ENCODE data around the gene ATP8B1. TPM values are rescaled to one million over a fixed set of nuclear protein-coding genes. Genes with fewer than 3 reads are reported as not detected.

The ATP8B1 gene
- total RNA-seq, 1 experiment from 2014 or later = 5.6 TPM

DNA sequence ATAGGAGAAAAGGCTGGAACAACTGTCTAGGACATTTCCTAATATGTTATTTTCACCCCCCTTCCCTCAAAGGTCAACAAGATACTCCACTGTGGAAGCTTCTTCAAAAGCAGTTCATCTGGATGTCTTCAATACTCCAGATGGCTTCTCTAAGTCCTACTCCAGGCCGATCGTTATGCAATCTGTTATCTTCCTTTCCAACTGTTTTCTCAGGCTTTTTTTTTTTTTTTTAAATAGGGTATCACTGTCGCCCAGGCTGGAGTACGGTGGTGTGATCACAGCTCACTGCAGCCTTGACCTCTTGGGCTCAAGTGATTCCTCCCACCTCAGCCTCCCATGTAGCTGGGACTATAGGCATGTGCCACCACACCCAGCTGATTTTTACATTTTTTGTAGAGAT, 26.3 kb downstream of the ATP8B1 start:
- POLR2A ChIA-PET = no interaction called here
- no peak for TF ChIP-seq SMAD3 (CRISPR knock-in tag; IDR thresholded peaks at IDR 0.05; ENCODE audit: borderline replicate concordance)
- TF ChIP-seq, protein P1, sequence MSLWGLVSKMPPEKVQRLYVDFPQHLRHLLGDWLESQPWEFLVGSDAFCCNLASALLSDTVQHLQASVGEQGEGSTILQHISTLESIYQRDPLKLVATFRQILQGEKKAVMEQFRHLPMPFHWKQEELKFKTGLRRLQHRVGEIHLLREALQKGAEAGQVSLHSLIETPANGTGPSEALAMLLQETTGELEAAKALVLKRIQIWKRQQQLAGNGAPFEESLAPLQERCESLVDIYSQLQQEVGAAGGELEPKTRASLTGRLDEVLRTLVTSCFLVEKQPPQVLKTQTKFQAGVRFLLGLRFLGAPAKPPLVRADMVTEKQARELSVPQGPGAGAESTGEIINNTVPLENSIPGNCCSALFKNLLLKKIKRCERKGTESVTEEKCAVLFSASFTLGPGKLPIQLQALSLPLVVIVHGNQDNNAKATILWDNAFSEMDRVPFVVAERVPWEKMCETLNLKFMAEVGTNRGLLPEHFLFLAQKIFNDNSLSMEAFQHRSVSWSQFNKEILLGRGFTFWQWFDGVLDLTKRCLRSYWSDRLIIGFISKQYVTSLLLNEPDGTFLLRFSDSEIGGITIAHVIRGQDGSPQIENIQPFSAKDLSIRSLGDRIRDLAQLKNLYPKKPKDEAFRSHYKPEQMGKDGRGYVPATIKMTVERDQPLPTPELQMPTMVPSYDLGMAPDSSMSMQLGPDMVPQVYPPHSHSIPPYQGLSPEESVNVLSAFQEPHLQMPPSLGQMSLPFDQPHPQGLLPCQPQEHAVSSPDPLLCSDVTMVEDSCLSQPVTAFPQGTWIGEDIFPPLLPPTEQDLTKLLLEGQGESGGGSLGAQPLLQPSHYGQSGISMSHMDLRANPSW (CRISPR knock-in tag; conservative IDR thresholded peaks at IDR 0.05; ENCODE audit: low read depth) = no peak
- TF ChIP-seq, protein P2, sequence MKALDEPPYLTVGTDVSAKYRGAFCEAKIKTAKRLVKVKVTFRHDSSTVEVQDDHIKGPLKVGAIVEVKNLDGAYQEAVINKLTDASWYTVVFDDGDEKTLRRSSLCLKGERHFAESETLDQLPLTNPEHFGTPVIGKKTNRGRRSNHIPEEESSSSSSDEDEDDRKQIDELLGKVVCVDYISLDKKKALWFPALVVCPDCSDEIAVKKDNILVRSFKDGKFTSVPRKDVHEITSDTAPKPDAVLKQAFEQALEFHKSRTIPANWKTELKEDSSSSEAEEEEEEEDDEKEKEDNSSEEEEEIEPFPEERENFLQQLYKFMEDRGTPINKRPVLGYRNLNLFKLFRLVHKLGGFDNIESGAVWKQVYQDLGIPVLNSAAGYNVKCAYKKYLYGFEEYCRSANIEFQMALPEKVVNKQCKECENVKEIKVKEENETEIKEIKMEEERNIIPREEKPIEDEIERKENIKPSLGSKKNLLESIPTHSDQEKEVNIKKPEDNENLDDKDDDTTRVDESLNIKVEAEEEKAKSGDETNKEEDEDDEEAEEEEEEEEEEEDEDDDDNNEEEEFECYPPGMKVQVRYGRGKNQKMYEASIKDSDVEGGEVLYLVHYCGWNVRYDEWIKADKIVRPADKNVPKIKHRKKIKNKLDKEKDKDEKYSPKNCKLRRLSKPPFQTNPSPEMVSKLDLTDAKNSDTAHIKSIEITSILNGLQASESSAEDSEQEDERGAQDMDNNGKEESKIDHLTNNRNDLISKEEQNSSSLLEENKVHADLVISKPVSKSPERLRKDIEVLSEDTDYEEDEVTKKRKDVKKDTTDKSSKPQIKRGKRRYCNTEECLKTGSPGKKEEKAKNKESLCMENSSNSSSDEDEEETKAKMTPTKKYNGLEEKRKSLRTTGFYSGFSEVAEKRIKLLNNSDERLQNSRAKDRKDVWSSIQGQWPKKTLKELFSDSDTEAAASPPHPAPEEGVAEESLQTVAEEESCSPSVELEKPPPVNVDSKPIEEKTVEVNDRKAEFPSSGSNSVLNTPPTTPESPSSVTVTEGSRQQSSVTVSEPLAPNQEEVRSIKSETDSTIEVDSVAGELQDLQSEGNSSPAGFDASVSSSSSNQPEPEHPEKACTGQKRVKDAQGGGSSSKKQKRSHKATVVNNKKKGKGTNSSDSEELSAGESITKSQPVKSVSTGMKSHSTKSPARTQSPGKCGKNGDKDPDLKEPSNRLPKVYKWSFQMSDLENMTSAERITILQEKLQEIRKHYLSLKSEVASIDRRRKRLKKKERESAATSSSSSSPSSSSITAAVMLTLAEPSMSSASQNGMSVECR (CRISPR knock-in tag; IDR thresholded peaks at IDR 0.05; ENCODE audit: borderline replicate concordance) = no peak
- CTCF ChIA-PET = no interaction called here
- Mint-ChIP-seq H3K9me3 (peaks cover 3% of the 10 kb centered on the region; the same call in 1 of the 2 replicates), H3K27me3 (ENCODE audit: low read depth) (no peaks in the 10 kb centered on the region), H3K4me1 (peaks cover 52% of the 10 kb centered on the region), H3K27ac (no peak overlapping the region), H3K4me3 (no peak overlapping the region), H3K36me3 (peaks cover 3% of the 10 kb centered on the region; the same call in 1 of the 2 replicates)
- no peak for DNase-seq (ENCODE audit: low spot score)
- no peak for ATAC-seq

DNA sequence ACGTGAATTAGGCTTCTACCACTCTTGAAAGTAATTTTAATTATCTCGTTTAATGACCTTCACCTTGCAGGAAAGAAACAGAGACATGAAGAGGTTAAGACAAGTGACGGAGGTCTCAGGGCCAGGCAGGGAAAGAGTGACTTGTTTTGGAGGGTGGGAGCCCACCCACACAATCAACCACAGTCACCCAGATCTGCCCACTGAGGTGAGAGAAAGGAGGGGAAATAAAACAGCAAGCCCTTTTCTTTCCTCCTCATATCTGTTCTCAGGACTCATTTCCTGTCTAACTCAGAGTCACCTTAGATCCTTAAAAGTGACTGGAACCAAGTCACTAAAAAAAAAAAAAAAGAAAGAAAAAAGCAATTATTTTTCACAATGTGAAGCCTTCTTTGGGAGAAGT, 26.8 kb downstream of the ATP8B1 start:
- no peak for TF ChIP-seq ELF4 (CRISPR knock-in tag; IDR thresholded peaks at IDR 0.05; ENCODE audit: low read depth)
- TF ChIP-seq, protein P3, sequence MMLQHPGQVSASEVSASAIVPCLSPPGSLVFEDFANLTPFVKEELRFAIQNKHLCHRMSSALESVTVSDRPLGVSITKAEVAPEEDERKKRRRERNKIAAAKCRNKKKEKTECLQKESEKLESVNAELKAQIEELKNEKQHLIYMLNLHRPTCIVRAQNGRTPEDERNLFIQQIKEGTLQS (CRISPR knock-in tag; conservative IDR thresholded peaks at IDR 0.05) = no peak
- TF ChIP-seq RORB (CRISPR knock-in tag; IDR thresholded peaks at IDR 0.05) = no peak
- no peak for TF ChIP-seq IRF2 (CRISPR knock-in tag; IDR thresholded peaks at IDR 0.05; ENCODE audit: borderline replicate concordance, low read depth)
- TF ChIP-seq, protein P4, sequence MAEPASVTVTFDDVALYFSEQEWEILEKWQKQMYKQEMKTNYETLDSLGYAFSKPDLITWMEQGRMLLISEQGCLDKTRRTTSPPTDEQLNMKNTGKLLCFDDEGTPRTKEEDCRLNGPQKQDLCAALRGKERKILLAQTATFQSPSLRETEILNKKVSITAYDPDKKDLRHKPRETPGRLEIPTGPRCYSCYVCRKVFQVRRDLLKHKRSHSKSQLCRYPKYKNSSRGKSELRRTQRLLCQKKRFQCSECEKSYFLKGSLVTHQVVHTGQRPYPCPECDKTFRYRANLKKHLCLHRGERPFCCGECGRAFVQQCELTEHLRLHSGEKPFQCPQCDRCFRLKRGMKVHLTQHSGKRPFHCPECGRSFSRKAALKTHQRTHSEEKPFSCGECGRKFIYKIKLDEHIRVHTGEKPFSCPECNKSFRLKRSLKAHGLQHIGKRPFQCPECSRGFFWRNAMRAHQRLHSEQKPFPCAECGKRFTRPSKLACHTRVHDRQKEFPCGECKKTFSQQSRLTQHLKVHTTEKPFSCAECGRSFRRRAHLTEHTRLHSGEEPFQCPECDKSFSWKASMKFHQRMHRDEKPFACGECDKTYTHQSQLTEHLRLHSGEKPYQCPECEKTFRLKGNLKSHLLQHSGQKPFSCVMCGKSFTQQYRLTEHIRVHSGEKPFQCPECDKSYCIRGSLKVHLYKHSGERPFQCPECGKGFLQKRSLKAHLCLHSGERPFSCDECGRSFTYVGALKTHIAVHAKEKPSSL (CRISPR knock-in tag; conservative IDR thresholded peaks at IDR 0.05) = no peak
- TF ChIP-seq, protein P1 (CRISPR knock-in tag; conservative IDR thresholded peaks at IDR 0.05; ENCODE audit: low read depth) = no peak
- no peak for TF ChIP-seq ZNF423 (CRISPR knock-in tag; IDR thresholded peaks at IDR 0.05)
- no peak for TF ChIP-seq NR1H2 (CRISPR knock-in tag; IDR thresholded peaks at IDR 0.05)
- TF ChIP-seq, protein P5, sequence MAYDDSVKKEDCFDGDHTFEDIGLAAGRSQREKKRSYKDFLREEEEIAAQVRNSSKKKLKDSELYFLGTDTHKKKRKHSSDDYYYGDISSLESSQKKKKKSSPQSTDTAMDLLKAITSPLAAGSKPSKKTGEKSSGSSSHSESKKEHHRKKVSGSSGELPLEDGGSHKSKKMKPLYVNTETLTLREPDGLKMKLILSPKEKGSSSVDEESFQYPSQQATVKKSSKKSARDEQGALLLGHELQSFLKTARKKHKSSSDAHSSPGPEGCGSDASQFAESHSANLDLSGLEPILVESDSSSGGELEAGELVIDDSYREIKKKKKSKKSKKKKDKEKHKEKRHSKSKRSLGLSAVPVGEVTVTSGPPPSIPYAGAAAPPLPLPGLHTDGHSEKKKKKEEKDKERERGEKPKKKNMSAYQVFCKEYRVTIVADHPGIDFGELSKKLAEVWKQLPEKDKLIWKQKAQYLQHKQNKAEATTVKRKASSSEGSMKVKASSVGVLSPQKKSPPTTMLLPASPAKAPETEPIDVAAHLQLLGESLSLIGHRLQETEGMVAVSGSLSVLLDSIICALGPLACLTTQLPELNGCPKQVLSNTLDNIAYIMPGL (CRISPR knock-in tag; IDR thresholded peaks at IDR 0.05) = no peak
- no peak for TF ChIP-seq CBFB (CRISPR knock-in tag; IDR thresholded peaks at IDR 0.05; ENCODE audit: low read depth)
- no peak for TF ChIP-seq ZNF232 (CRISPR knock-in tag; IDR thresholded peaks at IDR 0.05)
- TF ChIP-seq SP1 (CRISPR knock-in tag; conservative IDR thresholded peaks at IDR 0.05) = no peak
- no peak for TF ChIP-seq FOXP1 (CRISPR knock-in tag; IDR thresholded peaks at IDR 0.05; ENCODE audit: borderline replicate concordance)
- TF ChIP-seq JAZF1 (CRISPR knock-in tag; IDR thresholded peaks at IDR 0.05) = no peak
- Mint-ChIP-seq H3K27ac (no peak overlapping the region), H3K9me3 (peaks cover 3% of the 10 kb centered on the region; the same call in 1 of the 2 replicates), H3K36me3 (peaks cover 3% of the 10 kb centered on the region; the same call in 1 of the 2 replicates), H3K4me1 (peaks cover 52% of the 10 kb centered on the region), H3K4me3 (no peak overlapping the region), H3K27me3 (ENCODE audit: low read depth) (no peaks in the 10 kb centered on the region)
- no peak for DNase-seq (ENCODE audit: low spot score)
- CTCF ChIA-PET = no interaction called here
- POLR2A ChIA-PET = no interaction called here
- ATAC-seq = no peak
